Body of pancreas (tissue), 4 donors: Measurements from ENCODE around the gene KBTBD13. TPM values are rescaled to one million over a fixed set of nuclear protein-coding genes. Genes with fewer than 3 reads are reported as not detected.
"Not testable (repeated sequence)": the region's sequence is repeated elsewhere in the genome, so short reads cannot be mapped to it uniquely, and the experiment has no call there.

Source experiments
- ATAC-seq: fragments of 150-250 bp; one replicate; pipeline ENCODE4 v1.9.1; 2016
- DNase-seq, 4 donors: peaks; one replicate each; pipeline ENCODE4 v3.0.0-alpha.2; 2019
- H3K27ac ChIP-seq, 4 donors: fragments of 200-600 bp; sonication (generic); 1 replicate in 3 of 4; 2 replicates in 1 of 4; pipeline versions ENCODE4 v1.5.1 to v1.6.1; 2016 to 2019; ENCODE audit warnings: mild to moderate bottlenecking in 1 of 4, mixed read lengths in 1 of 4, moderate library complexity in 1 of 4
- H3K27me3 ChIP-seq, 2 donors: fragments of 200-600 bp; sonication (generic); one replicate each; pipeline ENCODE4 v1.6.0; 2016; ENCODE audit warnings: mild to moderate bottlenecking in 1 of 2
- H3K36me3 ChIP-seq, 2 donors: fragments of 200-600 bp; sonication (generic); replicated peaks in 1 of 2; 2 replicates each; pipeline ENCODE4 v1.5.1; 2016; ENCODE audit warnings: low read depth in 2 of 2; ENCODE audit not compliant: insufficient read depth in 1 of 2
- H3K4me1 ChIP-seq: fragments of 200-600 bp; sonication (generic); one replicate; pipeline ENCODE4 v1.6.0; 2016
- H3K4me3 ChIP-seq, 2 donors: fragments of 200-600 bp; sonication (generic); 1 replicate in 1 of 2; 2 replicates in 1 of 2; pipeline ENCODE4 v1.5.1; 2016 to 2019
- H3K9me3 ChIP-seq, 3 donors: fragments of 200-600 bp; sonication (generic); 1 replicate in 2 of 3; 2 replicates in 1 of 3; pipeline ENCODE4 v1.5.1; 2016
- POLR2A ChIP-seq, 3 donors: fragments of 450-650 bp; IDR thresholded peaks; one replicate each; pipeline ENCODE4 v1.6.1; 2016; ENCODE audit warnings: antibody characterized with exemption in 3 of 3, mild to moderate bottlenecking in 2 of 3
- WGBS, 2 donors: methylation state at CpG; one replicate each; pipeline ENCODE4 v1.1.5; 2017; 5-methylcytosine and 5-hydroxymethylcytosine counted together
- intact Hi-C: fragments of 100-400 bp; cut with DNase I; formaldehyde crosslinking; loops from one replicate; pipeline ENCODE4 v1.15.1; 2023
- total RNA-seq, 2 donors: library from RNA; depleted of rRNA; stranded (reverse); fragments of >200 nt; gene quantifications; one replicate each; pipeline ENCODE4 v1.1.0, GENCODE V29; 2016
- TF ChIP-seq, protein P1 (sequence below), 7 experiments: fragments of 450-650 bp in 4 of 7; fragments of 200-600 bp in 3 of 7; sonication (generic) in 3 of 7; IDR thresholded peaks; one replicate each; pipeline ENCODE4 v1.5.1; 2016 to 2019; ENCODE audit warnings: antibody characterized with exemption in 7 of 7

Gene KBTBD13
- total RNA-seq, 2 donors from 2014 or later = not detected

GRCh38 chr15:65097651-65098263, 21.2 kb downstream of the KBTBD13 start:
- H3K27me3 ChIP-seq = no peaks in the 10 kb centered on the region
- no peak overlapping the region for H3K4me3 ChIP-seq
- H3K4me1 ChIP-seq = no peaks in the 10 kb centered on the region
- no peak for ATAC-seq
- no peaks in the 10 kb centered on the region for H3K9me3 ChIP-seq
- 90 to 96% methylated on average over 7 of the region's 7 CpGs for WGBS, 2 donors
- intact Hi-C loops = no loop called here
- TF ChIP-seq, protein P1, sequence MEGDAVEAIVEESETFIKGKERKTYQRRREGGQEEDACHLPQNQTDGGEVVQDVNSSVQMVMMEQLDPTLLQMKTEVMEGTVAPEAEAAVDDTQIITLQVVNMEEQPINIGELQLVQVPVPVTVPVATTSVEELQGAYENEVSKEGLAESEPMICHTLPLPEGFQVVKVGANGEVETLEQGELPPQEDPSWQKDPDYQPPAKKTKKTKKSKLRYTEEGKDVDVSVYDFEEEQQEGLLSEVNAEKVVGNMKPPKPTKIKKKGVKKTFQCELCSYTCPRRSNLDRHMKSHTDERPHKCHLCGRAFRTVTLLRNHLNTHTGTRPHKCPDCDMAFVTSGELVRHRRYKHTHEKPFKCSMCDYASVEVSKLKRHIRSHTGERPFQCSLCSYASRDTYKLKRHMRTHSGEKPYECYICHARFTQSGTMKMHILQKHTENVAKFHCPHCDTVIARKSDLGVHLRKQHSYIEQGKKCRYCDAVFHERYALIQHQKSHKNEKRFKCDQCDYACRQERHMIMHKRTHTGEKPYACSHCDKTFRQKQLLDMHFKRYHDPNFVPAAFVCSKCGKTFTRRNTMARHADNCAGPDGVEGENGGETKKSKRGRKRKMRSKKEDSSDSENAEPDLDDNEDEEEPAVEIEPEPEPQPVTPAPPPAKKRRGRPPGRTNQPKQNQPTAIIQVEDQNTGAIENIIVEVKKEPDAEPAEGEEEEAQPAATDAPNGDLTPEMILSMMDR (IDR thresholded peaks at IDR 0.05) = no peak
- no peak for TF ChIP-seq POLR2A (IDR thresholded peaks at IDR 0.05)
- H3K27ac ChIP-seq = no peak overlapping the region
- DNase-seq = no peak
- H3K36me3 ChIP-seq = peaks cover 4 to 6% of the 10 kb centered on the region in 2 donors

- H3K9me3 ChIP-seq = no peaks in the 10 kb centered on the region
- ATAC-seq (no peak), DNase-seq (no peak)
- H3K27ac ChIP-seq = no peak overlapping the region
- no peak for TF ChIP-seq POLR2A (IDR thresholded peaks at IDR 0.05)
- TF ChIP-seq, protein P1 (IDR thresholded peaks at IDR 0.05) = no peak
- H3K4me1 ChIP-seq = no peaks in the 10 kb centered on the region
- H3K4me3 ChIP-seq = no peak overlapping the region
- no peaks in the 10 kb centered on the region for H3K27me3 ChIP-seq
- intact Hi-C loops = no loop called here
- 93% methylated on average over 5 of the region's 5 CpGs; no CpG with 5 or more reads in 1 of the 2 donors for WGBS, 2 donors
- H3K36me3 ChIP-seq = peaks cover 4 to 6% of the 10 kb centered on the region in 2 donors
Observed at GRCh38 chr15:65099336-65099735, 22.8 kb downstream of the KBTBD13 start.

DNA sequence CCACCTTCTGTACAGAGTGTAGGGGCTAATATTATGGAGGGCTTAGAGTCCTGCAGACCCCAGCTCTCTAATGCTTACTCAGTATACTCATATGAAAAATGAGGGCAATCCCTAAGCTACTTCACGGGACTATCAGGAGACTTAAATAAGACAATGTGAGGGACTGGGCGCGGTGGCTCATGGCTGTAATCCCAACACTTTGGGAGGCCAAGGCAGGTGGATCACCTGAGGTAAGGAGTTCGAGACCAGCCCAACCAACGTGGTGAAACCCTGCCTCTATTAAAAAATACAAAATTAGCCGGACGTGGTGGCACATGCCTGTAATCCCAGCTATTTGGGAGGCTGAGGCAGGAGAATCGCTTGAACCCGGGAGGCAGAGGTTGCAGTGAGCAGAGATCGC, 23.3 kb downstream of the KBTBD13 start:
- H3K36me3 ChIP-seq, H3K27ac ChIP-seq, H3K4me3 ChIP-seq, H3K9me3 ChIP-seq, intact Hi-C loops, ATAC-seq, H3K27me3 ChIP-seq, H3K4me1 ChIP-seq, DNase-seq: not testable (repeated sequence)
- 89 to 94% methylated on average over 10 of the region's 10 CpGs for WGBS, 2 donors

- no peaks in the 10 kb centered on the region for H3K27me3 ChIP-seq
- intact Hi-C loops = no loop called here
- ATAC-seq (no peak), DNase-seq (no peak)
- no peak overlapping the region for H3K4me3 ChIP-seq
- no peaks in the 10 kb centered on the region for H3K4me1 ChIP-seq
- no peak for TF ChIP-seq POLR2A (IDR thresholded peaks at IDR 0.05)
- TF ChIP-seq, protein P1 (IDR thresholded peaks at IDR 0.05) = no peak
- peaks cover 6 to 8% of the 10 kb centered on the region in 2 donors for H3K36me3 ChIP-seq
- H3K27ac ChIP-seq = no peak overlapping the region
- WGBS, 2 donors = 78 to 82% methylated on average over 7 of the region's 7 CpGs
- no peaks in the 10 kb centered on the region for H3K9me3 ChIP-seq
Observed at GRCh38 chr15:65100442-65100841, 23.9 kb downstream of the KBTBD13 start.

DNA sequence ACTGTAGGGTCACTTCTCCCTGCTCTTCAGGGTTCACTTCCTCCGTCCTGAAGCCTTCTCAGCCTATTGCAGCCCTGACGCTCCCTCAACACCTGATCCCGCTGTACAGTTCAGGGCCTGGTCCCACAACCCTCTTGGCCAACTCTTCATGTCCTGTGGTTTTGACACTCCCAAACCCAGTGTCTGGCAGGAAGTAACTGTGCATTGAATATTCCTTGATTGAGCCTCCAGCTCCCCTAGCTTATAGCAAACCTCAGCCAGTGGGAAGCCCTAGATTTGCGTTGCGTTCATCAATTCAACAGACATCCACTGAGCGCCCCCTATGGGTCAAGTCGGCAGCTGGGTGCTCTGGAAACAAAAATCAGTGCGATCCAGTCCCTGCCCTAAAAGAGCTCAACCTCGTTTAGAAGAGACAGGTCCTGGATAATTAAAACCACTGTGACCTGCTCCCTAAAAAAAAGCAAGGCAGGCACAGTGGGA, 24.9 kb downstream of the KBTBD13 start:
- DNase-seq (peak; percentile 39 to 57 (median 46)), ATAC-seq (no peak)
- WGBS, 2 donors = 50 to 60% methylated on average over 9 of the region's 9 CpGs
- Histone ChIP-seq H3K9me3 (no peaks in the 10 kb centered on the region), H3K27ac (no peak overlapping the region), H3K36me3 (peaks cover 6 to 9% of the 10 kb centered on the region in 2 donors), H3K4me1 (no peaks in the 10 kb centered on the region), H3K4me3 (no peak overlapping the region), H3K27me3 (no peaks in the 10 kb centered on the region)
- no peak for TF ChIP-seq POLR2A (IDR thresholded peaks at IDR 0.05)
- TF ChIP-seq, protein P1 (IDR thresholded peaks at IDR 0.05) = peak in 6 of 7 experiments; percentile 38 to 58 (median 43)
- intact Hi-C loops = no loop called here
